ENCODE measurements around the gene ZC3H12A.
"Not testable (repeated sequence)": the region's sequence is repeated elsewhere in the genome, so short reads cannot be mapped to it uniquely, and the experiment has no call there.

ZC3H12A gene

DNA sequence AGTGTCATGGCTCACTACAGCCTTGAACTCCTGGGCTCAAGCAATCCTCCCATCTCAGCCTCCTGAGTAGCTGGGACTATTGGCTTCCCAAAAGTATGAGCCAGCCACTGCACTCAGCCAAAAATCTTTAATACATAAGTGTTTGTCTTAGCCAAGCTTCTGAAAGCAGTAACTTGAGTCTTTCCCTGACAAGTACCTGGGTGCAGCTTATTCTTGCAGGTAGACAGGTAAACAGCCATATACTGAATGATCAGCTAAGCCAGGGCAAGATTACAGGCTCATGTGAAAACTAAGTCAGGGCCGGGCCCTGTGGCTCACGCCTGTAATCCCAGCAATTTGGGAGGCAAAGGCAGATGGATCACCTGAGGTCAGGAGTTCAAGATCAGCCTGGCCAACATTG is 32.4 kb downstream of the ZC3H12A start:
- DNase-seq, result no peak

DNA sequence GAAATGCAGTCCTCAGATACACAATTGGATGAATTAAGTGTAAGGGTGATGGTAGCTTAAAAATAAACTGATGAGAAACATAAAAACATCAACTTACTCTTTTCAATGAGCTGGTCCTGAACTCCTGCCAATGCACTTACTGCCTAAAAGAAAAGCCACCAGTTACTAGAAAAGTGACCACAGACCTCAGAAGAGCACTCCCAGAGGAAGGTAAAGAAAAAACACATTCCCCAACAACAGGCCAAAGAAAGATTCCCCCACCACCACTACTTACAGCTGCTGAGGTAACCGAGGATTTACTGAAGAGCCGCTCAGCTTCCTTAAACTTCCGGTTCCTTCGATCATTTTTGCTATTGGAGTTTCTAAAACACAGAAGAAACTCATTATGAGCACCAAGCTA is 34.8 kb downstream of the ZC3H12A start:
- no peak for DNase-seq

DNA sequence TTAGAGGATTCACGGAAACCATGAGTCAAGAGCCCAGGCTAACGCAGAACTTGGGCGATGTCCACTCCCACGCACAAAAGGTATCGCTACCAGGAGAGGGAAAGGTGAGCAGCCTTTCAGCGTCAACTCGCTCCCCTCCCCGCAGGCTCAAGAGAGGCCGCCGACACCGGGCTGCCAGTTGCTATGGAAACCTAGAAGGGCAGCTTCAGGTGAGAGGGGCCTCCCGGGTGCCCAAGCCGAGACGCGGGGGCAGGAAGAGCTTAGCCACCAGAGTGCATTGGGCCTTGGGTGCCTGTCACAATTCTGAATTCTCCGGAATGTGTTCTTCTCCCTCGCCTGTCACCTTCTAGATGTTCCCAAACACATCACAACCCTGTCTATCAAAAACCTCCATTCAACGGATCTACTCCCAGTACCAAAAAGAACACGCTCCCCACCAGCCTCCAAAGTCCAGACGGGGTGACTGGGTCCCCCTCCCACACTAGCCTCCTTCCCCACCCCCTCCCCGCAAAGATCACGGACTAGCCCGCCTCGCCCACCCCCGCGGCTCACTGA is 39.5 kb downstream of the ZC3H12A start:
- peak; percentile 84 for DNase-seq

DNA sequence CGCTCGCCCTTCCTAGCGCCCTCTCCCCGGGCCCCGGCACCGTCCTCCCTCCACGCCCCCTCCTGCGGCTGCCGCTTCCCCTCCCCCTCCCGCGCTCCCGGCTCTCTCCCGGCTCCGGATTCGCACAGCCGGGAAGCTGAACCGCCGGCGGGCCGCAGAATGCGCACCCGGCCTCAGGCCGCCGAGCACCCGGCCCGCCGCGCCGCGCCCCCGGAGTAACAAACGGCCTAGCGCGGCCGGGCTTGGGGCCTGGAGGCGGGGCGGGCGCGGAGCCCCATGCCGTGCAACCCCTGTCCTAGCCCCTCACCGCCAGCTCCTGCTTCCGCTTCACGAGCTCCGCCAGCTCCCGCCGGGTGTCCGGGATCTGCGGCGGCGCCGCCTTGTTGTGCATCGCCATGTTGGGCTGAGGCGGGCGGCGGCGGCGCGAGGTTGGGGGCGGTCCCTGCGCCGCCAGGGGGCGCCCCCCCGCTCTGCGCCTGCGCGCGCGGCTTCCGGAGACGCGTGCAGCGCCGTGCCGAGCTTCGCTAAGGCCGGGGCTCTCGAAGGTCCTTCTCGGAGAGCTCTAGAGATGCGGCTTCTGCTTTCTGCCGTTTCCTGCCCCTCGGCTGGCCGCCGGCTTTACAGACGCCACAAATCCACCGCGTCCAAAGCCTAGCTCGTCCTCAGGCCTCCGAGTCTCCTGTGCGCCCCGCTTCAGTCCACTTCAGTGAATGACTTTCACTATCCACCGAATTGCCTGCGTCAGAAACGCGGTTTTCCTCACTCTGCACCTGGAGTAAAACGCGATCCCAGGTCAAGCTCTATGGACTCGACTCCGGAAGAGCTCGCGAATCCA is 40.2 kb downstream of the ZC3H12A start, which contains the start of gene MEAF6:
Gene MEAF6 (minus strand): TSS at position 417 of the 835 bp plus-strand sequence. CDS start 20 bp downstream, at position 397.
- DNase-seq, result peak; percentile 93

DNA sequence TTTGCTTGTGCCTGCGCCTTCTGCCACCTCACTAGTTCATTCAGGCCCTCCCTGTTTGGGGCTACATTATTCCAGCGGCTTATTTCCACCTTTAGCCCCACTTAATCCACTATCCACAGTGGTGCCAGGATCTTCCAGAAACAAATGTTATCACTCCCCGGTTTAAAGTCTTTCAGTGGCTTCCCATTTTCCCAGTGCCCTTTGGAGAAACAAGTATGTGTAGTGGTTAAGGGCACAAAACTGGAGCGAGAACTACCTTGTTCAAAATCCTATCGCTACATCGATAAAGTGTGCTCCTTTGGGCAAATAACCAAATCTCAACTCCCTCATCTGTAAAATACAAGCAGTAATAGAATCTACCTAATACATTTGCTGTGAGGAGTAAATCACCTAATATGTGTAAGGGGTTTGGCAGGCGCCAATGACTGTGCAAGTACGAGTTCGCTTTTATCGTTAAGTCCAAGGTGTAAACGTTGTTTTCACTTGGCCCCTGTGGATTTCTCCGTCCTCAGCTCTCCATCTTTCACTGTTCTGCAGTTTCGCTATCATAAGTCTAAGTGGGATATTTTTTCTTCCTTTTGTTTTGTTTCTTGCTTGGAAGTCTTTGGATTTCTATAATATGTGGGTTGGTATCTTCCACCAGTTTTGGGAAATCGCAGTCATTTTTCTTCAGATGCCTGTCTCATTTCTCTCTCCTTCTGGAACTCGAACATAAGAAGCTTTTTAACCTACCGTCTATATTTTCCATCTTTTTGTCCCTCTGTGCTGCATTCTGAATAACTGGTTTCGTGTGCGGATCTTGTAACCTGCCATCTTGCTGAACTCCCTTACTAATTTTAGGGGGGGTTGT is 41.0 kb downstream of the ZC3H12A start:
- no peak for DNase-seq

DNA sequence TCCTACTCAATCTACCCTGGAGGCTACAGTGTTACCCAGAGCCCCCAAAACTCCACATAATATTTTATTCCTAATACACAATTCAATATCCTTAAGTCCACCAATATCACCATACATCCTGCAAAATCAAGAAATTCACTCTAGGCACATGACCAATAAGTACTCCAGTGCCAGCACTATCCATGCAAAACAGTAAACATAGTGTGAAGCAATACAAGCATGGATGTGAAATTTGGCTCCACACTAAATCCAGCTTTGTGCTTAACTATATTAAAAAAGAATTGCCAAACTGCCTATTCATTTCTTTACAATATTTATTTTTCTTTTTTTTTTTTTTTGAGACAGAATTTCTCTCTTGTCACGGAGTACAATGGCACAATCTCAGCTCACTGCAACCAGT is 43.2 kb downstream of the ZC3H12A start:
- DNase-seq, result no peak

DNA sequence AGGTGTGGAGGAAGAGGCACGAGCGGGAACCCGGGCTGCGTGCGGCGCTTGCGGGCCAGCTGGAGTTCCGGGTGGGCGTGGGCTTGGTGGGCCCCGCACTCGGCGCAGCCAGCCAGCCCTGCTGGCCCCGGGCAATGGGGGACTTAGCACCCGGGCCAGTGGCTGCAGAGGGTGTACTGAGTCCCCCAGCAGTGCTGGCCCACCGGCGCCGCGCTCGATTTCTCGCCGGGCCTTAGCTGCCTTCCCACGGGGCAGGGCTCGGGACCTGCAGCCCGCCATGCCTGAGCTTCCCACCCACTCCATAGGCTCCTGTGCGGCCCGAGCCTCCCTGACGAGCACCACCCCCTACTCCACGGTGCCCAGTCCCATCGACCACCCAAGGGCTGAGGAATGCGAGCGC is 43.9 kb downstream of the ZC3H12A start:
- not testable (repeated sequence) for DNase-seq

DNA sequence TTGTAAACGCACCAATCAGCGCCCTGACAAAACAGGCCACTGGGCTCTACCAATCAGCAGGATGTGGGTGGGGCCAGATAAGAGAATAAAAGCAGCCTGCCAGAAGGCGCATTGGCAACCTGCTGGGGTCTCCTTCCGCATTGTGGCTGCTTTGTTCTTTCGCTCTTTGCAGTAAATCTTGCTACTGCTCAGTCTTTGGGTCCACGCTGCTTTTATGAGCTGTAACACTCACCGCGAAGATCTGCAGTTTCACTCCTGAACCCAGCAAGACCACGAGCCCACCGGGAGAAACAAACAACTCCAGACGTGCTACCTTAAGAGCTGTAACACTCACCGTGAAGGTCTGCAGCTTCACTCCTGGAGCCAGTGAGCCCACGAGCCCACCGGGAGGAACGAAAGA is 44.5 kb downstream of the ZC3H12A start:
- DNase-seq, result peak; percentile 81

DNA sequence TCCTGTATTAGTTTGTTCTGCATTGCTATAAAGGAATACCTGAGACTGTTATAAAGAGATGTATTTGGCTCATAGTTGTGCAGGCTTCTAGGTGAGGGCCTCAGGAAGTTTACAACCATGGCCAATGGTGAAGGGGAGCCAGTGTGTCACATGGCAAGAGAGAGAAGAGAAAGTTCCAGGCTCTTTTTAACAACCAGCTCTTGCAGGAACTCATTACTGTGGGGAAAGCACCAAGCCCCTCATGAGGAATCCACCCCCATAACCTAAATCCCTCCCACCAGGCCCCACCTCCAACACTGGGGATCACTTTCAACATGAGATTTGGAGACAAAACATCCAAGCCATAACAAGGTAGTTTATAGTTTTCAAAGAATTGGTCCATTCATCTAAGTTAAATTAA is 45.2 kb downstream of the ZC3H12A start:
- no peak for DNase-seq

DNA sequence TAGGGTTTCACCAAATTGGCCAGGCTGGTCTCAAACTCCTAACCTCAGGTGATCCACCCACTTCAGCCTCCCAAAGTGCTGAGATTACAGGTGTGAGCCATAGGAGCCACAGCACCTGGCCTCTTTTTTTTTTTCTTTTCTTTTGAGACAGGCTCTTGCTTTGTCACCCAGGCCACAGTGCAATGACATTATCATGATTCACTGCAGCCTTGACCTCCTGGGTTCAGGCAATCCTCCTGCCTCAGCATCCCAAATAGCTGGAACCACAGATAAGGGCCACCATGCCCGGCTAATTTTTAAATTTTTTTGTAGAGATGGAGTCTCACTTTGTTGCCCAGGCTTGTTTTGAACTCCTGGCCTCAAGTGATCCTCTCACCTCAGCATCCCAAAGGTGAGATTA is 55.5 kb downstream of the ZC3H12A start:
- not testable (repeated sequence) for DNase-seq

DNA sequence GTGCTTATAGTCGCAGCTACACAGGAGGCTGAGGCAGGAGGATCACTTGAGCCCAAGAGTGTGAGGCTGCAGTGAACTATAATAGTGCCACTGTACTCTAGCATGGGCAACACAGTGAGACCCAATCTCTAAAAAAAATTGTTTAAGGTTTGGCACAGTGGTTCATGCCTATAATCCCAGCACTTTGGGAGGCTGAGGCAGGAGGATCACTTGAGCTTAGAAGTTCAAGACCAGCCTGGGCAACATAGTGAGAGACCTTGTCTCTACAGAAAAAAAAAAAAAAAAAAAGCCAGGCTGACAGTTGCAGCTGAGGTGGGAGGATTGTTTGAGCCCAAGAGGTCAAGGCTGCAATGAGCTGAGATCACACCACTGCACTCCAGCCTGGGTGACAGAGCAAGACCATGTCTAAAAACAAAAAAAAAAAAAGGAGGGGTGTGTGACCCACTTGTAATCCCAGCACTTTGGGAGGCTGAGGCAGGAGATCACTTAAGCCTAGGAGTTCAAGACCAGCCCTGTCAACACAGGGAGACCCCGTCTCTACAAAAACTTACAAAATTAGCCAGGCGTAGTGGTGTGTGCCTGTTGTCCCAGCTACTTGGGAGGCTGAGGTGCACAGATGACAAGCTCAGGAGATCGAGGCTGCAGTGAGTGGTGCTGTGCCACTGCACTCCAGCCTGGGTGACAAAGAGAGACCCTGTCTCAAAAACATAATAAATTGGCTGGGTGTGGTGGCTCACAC is 58.2 kb downstream of the ZC3H12A start:
- DNase-seq, result not testable (repeated sequence)

DNA sequence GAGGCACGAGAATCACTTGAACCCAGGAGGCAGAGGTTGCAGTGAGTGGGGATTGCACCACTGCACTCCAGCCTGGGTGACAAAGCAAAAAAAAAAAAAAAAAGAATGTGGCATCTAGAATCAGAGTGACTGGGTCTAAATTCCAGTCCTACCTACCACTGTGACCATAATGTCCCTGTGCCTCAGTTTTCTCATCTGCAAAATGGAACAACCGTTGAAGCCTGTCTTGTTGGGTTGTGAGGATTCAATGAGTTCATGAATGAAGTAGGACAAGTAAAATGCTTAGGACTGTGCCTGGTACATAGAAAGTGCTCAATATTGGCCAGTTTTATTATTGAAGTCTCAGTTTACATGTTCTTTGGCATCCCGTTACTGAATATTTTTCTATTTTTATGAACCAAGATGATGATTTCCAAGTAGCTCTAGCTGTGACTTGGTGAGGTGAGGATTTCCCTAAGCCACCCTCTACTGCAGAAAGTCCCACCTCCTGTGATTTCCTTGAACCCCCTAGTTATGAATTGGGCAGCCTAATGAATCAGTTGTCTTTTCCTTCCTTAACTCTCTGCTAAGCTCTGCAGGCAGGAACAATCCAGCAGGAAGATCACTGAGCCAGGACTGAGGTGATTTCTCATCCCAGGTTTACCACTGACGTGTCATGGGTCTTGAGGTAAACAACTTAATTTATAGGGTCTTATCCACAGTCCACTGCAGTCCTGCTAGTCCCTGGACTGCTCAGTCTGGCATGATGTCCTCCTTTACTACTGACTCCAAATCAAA is 59.1 kb downstream of the ZC3H12A start:
- no peak for DNase-seq

Measured in activated CD8-positive, alpha-beta memory T cell treated with anti-CD3 and anti-CD28 coated beads for 24 hours (primary cell).